Mesodermal cell (in vitro differentiated cells): ENCODE measurements around the gene NDUFA6. TPM values are rescaled to one million over a fixed set of nuclear protein-coding genes. Genes with fewer than 3 reads are reported as not detected.
"Not testable (repeated sequence)": the region's sequence is repeated elsewhere in the genome, so short reads cannot be mapped to it uniquely, and the experiment has no call there.

ENCODE experiments used
- H3K27ac ChIP-seq: 2 replicates; pipeline ENCODE4 v1.7.0; 2013; ENCODE audit warnings: mild to moderate bottlenecking, low read depth, low read length, moderate library complexity; ENCODE audit not compliant: severe bottlenecking
- H3K36me3 ChIP-seq: 2 replicates; pipeline ENCODE4 v1.7.1; 2013; ENCODE audit warnings: mild to moderate bottlenecking, low read length, moderate library complexity; ENCODE audit not compliant: control insufficient read depth, insufficient read depth
- H3K4me1 ChIP-seq: one replicate; pipeline ENCODE4 v1.7.1; 2013; ENCODE audit warnings: mild to moderate bottlenecking, low read length; ENCODE audit not compliant: insufficient read depth, control insufficient read depth, poor library complexity, severe bottlenecking
- H3K4me3 ChIP-seq: 2 replicates; pipeline ENCODE4 v1.7.0; 2013; ENCODE audit warnings: low read length, control low read depth, mild to moderate bottlenecking; ENCODE audit not compliant: insufficient read depth, poor library complexity, severe bottlenecking; ENCODE audit errors: extremely low read depth
- H3K9me3 ChIP-seq: 2 replicates; pipeline ENCODE4 v1.7.1; 2013; ENCODE audit warnings: mild to moderate bottlenecking, low read length, moderate library complexity; ENCODE audit not compliant: control insufficient read depth
- WGBS, 2 experiments: methylation state at CpG; one replicate each; pipeline ENCODE4 v1.1.5; 2013; ENCODE audit warnings: missing lambda C conversion rate in 2 of 2; ENCODE audit not compliant: insufficient coverage in 2 of 2; 5-methylcytosine and 5-hydroxymethylcytosine counted together
- polyA plus RNA-seq, 2 experiments: library from polyadenylated mRNA; stranded (reverse); fragments of 50-300 nt; gene quantifications; one replicate each; pipeline ENCODE4 v1.2.3, GENCODE V29; 2013

Gene NDUFA6
- polyA plus RNA-seq (2013, experiment 1 of 2) = 99.6 TPM
- polyA plus RNA-seq (2013, experiment 2 of 2) = 96.8 TPM

- Histone ChIP-seq H3K36me3 (peaks cover 30% of the 10 kb centered on the region), H3K4me3 (peak within 1 kb of the TSS; percentile 90), H3K27ac (peak within 1 kb of the TSS; percentile 87), H3K4me1 (no peaks in the 10 kb centered on the region), H3K9me3 (peaks cover 13% of the 10 kb centered on the region)
- 0% methylated on average over 58 to 67 of the region's 71 CpGs for WGBS, 2 experiments
Measured at GRCh38 chr22:42090596-42091454, at the start of gene NDUFA6. Gene NDUFA6, minus strand, starts transcription at chr22:42090772. Its CDS starts 28 bp downstream, at chr22:42090744.

GRCh38 chr22:42140153-42140552 lies 49.6 kb upstream of the NDUFA6 start:
- WGBS, 2 experiments = 78 to 84% methylated on average over 4 of the region's 17 CpGs
- H3K9me3 ChIP-seq, H3K27ac ChIP-seq, H3K4me1 ChIP-seq, H3K4me3 ChIP-seq, H3K36me3 ChIP-seq: not testable (repeated sequence)

- H3K4me3 ChIP-seq, H3K4me1 ChIP-seq, H3K36me3 ChIP-seq, H3K9me3 ChIP-seq, H3K27ac ChIP-seq: not testable (repeated sequence)
- WGBS, 2 experiments = 88% methylated on average over 5 to 7 of the region's 7 CpGs
Measured at GRCh38 chr22:42139508-42139907, 48.9 kb upstream of the NDUFA6 start.

- peaks cover 9% of the 10 kb centered on the region for H3K36me3 ChIP-seq
- H3K4me3 ChIP-seq = no peak overlapping the region
- no peak overlapping the region for H3K27ac ChIP-seq
- no peaks in the 10 kb centered on the region for H3K4me1 ChIP-seq
- H3K9me3 ChIP-seq = no peaks in the 10 kb centered on the region
- 94 to 100% methylated on average over 2 of the region's 2 CpGs for WGBS, 2 experiments
Measured at GRCh38 chr22:42138972-42139371, 48.4 kb upstream of the NDUFA6 start.

- Histone ChIP-seq H3K27ac (no peak overlapping the region), H3K36me3 (peaks cover 9% of the 10 kb centered on the region), H3K4me3 (no peak overlapping the region), H3K9me3 (no peaks in the 10 kb centered on the region), H3K4me1 (no peaks in the 10 kb centered on the region)
- WGBS, 2 experiments = 90 to 93% methylated on average over 31 of the region's 31 CpGs
Measured at GRCh38 chr22:42138122-42138770, 47.7 kb upstream of the NDUFA6 start.

GRCh38 chr22:42135688-42136087 lies 45.1 kb upstream of the NDUFA6 start:
- not testable (repeated sequence) for H3K4me3 ChIP-seq, H3K9me3 ChIP-seq, H3K4me1 ChIP-seq, H3K27ac ChIP-seq, H3K36me3 ChIP-seq
- no CpG with 5 or more reads among the region's 4 CpGs for WGBS, 2 experiments

- WGBS, 2 experiments = 92 to 93% methylated on average over 24 of the region's 24 CpGs
- Histone ChIP-seq H3K9me3 (no peaks in the 10 kb centered on the region), H3K4me3 (no peak overlapping the region), H3K4me1 (no peaks in the 10 kb centered on the region), H3K27ac (no peak overlapping the region), H3K36me3 (peaks cover 7% of the 10 kb centered on the region)
Measured at GRCh38 chr22:42134100-42135020, 43.8 kb upstream of the NDUFA6 start.

GRCh38 chr22:42132457-42132856 lies 41.9 kb upstream of the NDUFA6 start:
- WGBS, 2 experiments = 91 to 94% methylated on average over 13 of the region's 13 CpGs
- no peak overlapping the region for H3K27ac ChIP-seq
- H3K9me3 ChIP-seq = no peaks in the 10 kb centered on the region
- no peaks in the 10 kb centered on the region for H3K36me3 ChIP-seq
- H3K4me3 ChIP-seq = no peak overlapping the region
- H3K4me1 ChIP-seq = no peaks in the 10 kb centered on the region

GRCh38 chr22:42131562-42131961 lies 41.0 kb upstream of the NDUFA6 start:
- Histone ChIP-seq H3K27ac (no peak overlapping the region), H3K4me3 (no peak overlapping the region), H3K36me3 (no peaks in the 10 kb centered on the region), H3K4me1 (no peaks in the 10 kb centered on the region), H3K9me3 (no peaks in the 10 kb centered on the region)
- 82 to 85% methylated on average over 3 to 8 of the region's 8 CpGs for WGBS, 2 experiments

GRCh38 chr22:42130639-42131431 lies 40.3 kb upstream of the NDUFA6 start, which contains the start of gene CYP2D6:
Gene CYP2D6, minus strand, starts transcription at chr22:42130810. Its CDS starts 19 bp downstream, at chr22:42130791.
- H3K27ac ChIP-seq, H3K4me3 ChIP-seq, H3K9me3 ChIP-seq, H3K36me3 ChIP-seq, H3K4me1 ChIP-seq: not testable (repeated sequence)
- WGBS, 2 experiments = 92 to 96% methylated on average over 11 to 12 of the region's 14 CpGs
